ENCODE measurements around the gene TICAM1. TPM values are rescaled to one million over a fixed set of nuclear protein-coding genes. Genes with fewer than 3 reads are reported as not detected.

Gene TICAM1
- total and polyA plus RNA-seq, 2 of the 13 experiments (the other 11 are each of a cell fraction or from before 2014, with no cell fraction given) = 0.33 to 0.95 TPM

DNA sequence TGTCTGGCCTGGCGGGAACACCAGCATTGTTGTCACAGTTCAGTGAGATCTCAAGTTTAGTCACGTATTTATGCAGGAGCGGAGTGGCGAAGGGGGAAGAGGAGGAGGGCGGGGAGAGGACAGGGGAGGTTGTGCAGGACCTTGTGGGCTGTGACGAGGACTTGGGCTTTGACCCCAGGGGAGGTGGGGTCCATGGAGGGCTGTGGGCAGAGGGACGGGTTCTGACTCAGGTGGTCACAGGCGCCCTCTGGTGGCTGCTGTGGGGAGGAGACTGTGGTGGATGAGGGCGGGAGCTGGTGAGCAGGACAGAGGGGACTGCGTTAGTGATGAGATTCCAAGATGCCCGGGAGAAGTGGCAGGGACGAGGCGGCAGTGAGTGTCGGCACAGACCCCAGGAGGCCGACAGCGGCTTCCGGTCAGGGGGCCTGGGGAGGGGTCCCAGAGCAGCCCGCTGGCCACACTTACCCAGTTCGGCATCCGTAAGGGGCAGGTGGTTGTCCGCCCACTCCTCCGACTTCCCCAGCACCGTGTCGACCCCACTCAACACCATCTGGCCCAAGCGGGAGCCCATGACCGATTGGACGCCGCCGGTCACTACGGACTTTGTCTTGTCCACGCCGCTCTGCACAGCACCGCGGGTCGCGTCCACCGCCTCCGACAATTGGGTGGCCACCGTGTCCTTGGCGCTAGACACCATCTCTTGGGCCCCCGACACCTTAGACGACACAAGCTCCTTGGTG, 20.2 kb upstream of the TICAM1 start (continued):
- TF ChIP-seq ZNF577 (CRISPR knock-in tag; IDR thresholded peaks at IDR 0.05; ENCODE audit: borderline replicate concordance, low read depth) (no peak), TGIF2 (CRISPR knock-in tag; IDR thresholded peaks at IDR 0.05) (no peak), ZBTB7A (CRISPR knock-in tag; IDR thresholded peaks at IDR 0.05) (0 out of 2 replicates have a peak, but pooled peaks have one; percentile 70), ZNF792 (CRISPR knock-in tag; IDR thresholded peaks at IDR 0.05) (no peak), CEBPG (CRISPR knock-in tag; IDR thresholded peaks at IDR 0.05) (0 out of 2 replicates have a peak, but pooled peaks have one; percentile 18), ZNF207 (IDR thresholded peaks at IDR 0.05; ENCODE audit: borderline replicate concordance) (no peak), ZNF598 (CRISPR knock-in tag; IDR thresholded peaks at IDR 0.05; ENCODE audit: borderline replicate concordance) (no peak), MIER2 (CRISPR knock-in tag; IDR thresholded peaks at IDR 0.05) (no peak), ZNF7 (CRISPR knock-in tag; IDR thresholded peaks at IDR 0.05) (no peak), MXD4 (CRISPR knock-in tag; IDR thresholded peaks at IDR 0.05) (no peak), ADNP (CRISPR knock-in tag; IDR thresholded peaks at IDR 0.05) (no peak), ZFP82 (CRISPR knock-in tag; IDR thresholded peaks at IDR 0.05; ENCODE audit: borderline replicate concordance) (no peak), ZNF331 (CRISPR knock-in tag; IDR thresholded peaks at IDR 0.05) (0 out of 2 replicates have a peak, but pooled peaks have one; percentile 11), ZNF121 (CRISPR knock-in tag; IDR thresholded peaks at IDR 0.05) (0 out of 2 replicates have a peak, but pooled peaks have one; percentile 62), ZNF17 (CRISPR knock-in tag; IDR thresholded peaks at IDR 0.05) (no peak), ZNF616 (CRISPR knock-in tag; IDR thresholded peaks at IDR 0.05; ENCODE audit: low read depth) (no peak), PAX8 (CRISPR knock-in tag; IDR thresholded peaks at IDR 0.05; ENCODE audit: borderline replicate concordance) (no peak), KMT2A (CRISPR knock-in tag; IDR thresholded peaks at IDR 0.05) (no peak)
- TF ChIP-seq, protein P1, sequence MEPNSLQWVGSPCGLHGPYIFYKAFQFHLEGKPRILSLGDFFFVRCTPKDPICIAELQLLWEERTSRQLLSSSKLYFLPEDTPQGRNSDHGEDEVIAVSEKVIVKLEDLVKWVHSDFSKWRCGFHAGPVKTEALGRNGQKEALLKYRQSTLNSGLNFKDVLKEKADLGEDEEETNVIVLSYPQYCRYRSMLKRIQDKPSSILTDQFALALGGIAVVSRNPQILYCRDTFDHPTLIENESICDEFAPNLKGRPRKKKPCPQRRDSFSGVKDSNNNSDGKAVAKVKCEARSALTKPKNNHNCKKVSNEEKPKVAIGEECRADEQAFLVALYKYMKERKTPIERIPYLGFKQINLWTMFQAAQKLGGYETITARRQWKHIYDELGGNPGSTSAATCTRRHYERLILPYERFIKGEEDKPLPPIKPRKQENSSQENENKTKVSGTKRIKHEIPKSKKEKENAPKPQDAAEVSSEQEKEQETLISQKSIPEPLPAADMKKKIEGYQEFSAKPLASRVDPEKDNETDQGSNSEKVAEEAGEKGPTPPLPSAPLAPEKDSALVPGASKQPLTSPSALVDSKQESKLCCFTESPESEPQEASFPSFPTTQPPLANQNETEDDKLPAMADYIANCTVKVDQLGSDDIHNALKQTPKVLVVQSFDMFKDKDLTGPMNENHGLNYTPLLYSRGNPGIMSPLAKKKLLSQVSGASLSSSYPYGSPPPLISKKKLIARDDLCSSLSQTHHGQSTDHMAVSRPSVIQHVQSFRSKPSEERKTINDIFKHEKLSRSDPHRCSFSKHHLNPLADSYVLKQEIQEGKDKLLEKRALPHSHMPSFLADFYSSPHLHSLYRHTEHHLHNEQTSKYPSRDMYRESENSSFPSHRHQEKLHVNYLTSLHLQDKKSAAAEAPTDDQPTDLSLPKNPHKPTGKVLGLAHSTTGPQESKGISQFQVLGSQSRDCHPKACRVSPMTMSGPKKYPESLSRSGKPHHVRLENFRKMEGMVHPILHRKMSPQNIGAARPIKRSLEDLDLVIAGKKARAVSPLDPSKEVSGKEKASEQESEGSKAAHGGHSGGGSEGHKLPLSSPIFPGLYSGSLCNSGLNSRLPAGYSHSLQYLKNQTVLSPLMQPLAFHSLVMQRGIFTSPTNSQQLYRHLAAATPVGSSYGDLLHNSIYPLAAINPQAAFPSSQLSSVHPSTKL (CRISPR knock-in tag; IDR thresholded peaks at IDR 0.05) = peak; percentile 33; the same call in 1 of the 2 replicates
- TF ChIP-seq, protein P2, sequence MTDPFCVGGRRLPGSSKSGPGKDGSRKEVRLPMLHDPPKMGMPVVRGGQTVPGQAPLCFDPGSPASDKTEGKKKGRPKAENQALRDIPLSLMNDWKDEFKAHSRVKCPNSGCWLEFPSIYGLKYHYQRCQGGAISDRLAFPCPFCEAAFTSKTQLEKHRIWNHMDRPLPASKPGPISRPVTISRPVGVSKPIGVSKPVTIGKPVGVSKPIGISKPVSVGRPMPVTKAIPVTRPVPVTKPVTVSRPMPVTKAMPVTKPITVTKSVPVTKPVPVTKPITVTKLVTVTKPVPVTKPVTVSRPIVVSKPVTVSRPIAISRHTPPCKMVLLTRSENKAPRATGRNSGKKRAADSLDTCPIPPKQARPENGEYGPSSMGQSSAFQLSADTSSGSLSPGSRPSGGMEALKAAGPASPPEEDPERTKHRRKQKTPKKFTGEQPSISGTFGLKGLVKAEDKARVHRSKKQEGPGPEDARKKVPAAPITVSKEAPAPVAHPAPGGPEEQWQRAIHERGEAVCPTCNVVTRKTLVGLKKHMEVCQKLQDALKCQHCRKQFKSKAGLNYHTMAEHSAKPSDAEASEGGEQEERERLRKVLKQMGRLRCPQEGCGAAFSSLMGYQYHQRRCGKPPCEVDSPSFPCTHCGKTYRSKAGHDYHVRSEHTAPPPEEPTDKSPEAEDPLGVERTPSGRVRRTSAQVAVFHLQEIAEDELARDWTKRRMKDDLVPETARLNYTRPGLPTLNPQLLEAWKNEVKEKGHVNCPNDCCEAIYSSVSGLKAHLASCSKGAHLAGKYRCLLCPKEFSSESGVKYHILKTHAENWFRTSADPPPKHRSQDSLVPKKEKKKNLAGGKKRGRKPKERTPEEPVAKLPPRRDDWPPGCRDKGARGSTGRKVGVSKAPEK (CRISPR knock-in tag; IDR thresholded peaks at IDR 0.05; ENCODE audit: borderline replicate concordance) = no peak
- TF ChIP-seq, protein P3, sequence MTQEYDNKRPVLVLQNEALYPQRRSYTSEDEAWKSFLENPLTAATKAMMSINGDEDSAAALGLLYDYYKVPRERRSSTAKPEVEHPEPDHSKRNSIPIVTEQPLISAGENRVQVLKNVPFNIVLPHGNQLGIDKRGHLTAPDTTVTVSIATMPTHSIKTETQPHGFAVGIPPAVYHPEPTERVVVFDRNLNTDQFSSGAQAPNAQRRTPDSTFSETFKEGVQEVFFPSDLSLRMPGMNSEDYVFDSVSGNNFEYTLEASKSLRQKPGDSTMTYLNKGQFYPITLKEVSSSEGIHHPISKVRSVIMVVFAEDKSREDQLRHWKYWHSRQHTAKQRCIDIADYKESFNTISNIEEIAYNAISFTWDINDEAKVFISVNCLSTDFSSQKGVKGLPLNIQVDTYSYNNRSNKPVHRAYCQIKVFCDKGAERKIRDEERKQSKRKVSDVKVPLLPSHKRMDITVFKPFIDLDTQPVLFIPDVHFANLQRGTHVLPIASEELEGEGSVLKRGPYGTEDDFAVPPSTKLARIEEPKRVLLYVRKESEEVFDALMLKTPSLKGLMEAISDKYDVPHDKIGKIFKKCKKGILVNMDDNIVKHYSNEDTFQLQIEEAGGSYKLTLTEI (CRISPR knock-in tag; conservative IDR thresholded peaks at IDR 0.05) = no peak

Measured in HepG2 (cell line).